HG03571 (cell line): Measurements from ENCODE around the gene PLSCR3.

Experiments
- ATAC-seq: cut with Tn5 transposase; IDR thresholded peaks from one replicate; pipeline ENCODE4 v1.9.1; 2021; ENCODE audit not compliant: unreplicated experiment

PLSCR3 gene

GRCh38 chr17:7394452-7395191 is at the start of gene PLSCR3:
Gene PLSCR3, minus strand, starts transcription at chr17:7394525. Its CDS starts 415 bp downstream, at chr17:7394110.
- peak; percentile 71 for ATAC-seq

- no peak for ATAC-seq
These were observed 49.5 kb upstream of the PLSCR3 start for GRCh38 chr17:7443499-7444485.

GRCh38 chr17:7442142-7442541 is 47.8 kb upstream of the PLSCR3 start:
- ATAC-seq: no peak

GRCh38 chr17:7441266-7441665 is 46.9 kb upstream of the PLSCR3 start:
- ATAC-seq: no peak

- ATAC-seq: no peak
These were observed 46.5 kb upstream of the PLSCR3 start for GRCh38 chr17:7440834-7441195.

- ATAC-seq: no peak
These were observed 45.9 kb upstream of the PLSCR3 start for GRCh38 chr17:7440113-7440833.

GRCh38 chr17:7439462-7440112 is 45.3 kb upstream of the PLSCR3 start, which contains the start of gene FGF11:
Gene FGF11, plus strand, starts transcription at chr17:7439512. Its CDS starts 109 bp downstream, at chr17:7439621.
- ATAC-seq: no peak

- ATAC-seq: no peak
These were observed 44.5 kb upstream of the PLSCR3 start for GRCh38 chr17:7438656-7439460.

- no peak for ATAC-seq
These were observed 43.8 kb upstream of the PLSCR3 start for GRCh38 chr17:7437950-7438614.

- ATAC-seq: no peak
These were observed 43.1 kb upstream of the PLSCR3 start for GRCh38 chr17:7437369-7437863.

- ATAC-seq: no peak
These were observed 42.4 kb upstream of the PLSCR3 start for GRCh38 chr17:7436556-7437368.

GRCh38 chr17:7435676-7436555 is 41.6 kb upstream of the PLSCR3 start:
- ATAC-seq: peak; percentile 17

GRCh38 chr17:7432296-7432695 is 38.0 kb upstream of the PLSCR3 start:
- ATAC-seq: no peak

GRCh38 chr17:7431231-7431630 is 36.9 kb upstream of the PLSCR3 start:
- no peak for ATAC-seq

GRCh38 chr17:7429722-7430121 is 35.4 kb upstream of the PLSCR3 start:
- ATAC-seq: no peak

- ATAC-seq: no peak
These were observed 34.2 kb upstream of the PLSCR3 start, which contains the start of gene SPEM3 for GRCh38 chr17:7428557-7428956. Gene SPEM3, plus strand, starts transcription at chr17:7428857. Its CDS starts 46 bp downstream, at chr17:7428903.

- ATAC-seq: no peak
These were observed 33.2 kb upstream of the PLSCR3 start for GRCh38 chr17:7427549-7427948.
